Measurements from ENCODE around the gene CASK. TPM values are rescaled to one million over a fixed set of nuclear protein-coding genes. Genes with fewer than 3 reads are reported as not detected.

CASK gene
- total RNA-seq, 1 donor from 2014 or later = 13.4 TPM

GRCh38 chrX:41935832-41936231, 12.5 kb upstream of the CASK start:
- no peak for TF ChIP-seq CTCF (IDR thresholded peaks at IDR 0.05; ENCODE audit: borderline replicate concordance)
- Histone ChIP-seq H3K4me1 (no peaks in the 10 kb centered on the region), H3K27me3 (ENCODE audit: low read depth) (no peaks in the 10 kb centered on the region), H3K36me3 (no peaks in the 10 kb centered on the region), H3K4me3 (no peak overlapping the region), H3K9me3 (replicated peaks) (no peaks in the 10 kb centered on the region), H3K27ac (replicated peaks) (no peak overlapping the region)
- intact Hi-C loops (cut with micrococcal nuclease) = no loop called here
- DNase-seq = no peak

GRCh38 chrX:41933546-41933945, 10.2 kb upstream of the CASK start:
- Histone ChIP-seq H3K27ac (replicated peaks) (no peak overlapping the region), H3K9me3 (replicated peaks) (no peaks in the 10 kb centered on the region), H3K4me1 (no peaks in the 10 kb centered on the region), H3K27me3 (ENCODE audit: low read depth) (no peaks in the 10 kb centered on the region), H3K4me3 (no peak overlapping the region), H3K36me3 (no peaks in the 10 kb centered on the region)
- TF ChIP-seq CTCF (IDR thresholded peaks at IDR 0.05; ENCODE audit: borderline replicate concordance) = no peak
- DNase-seq = no peak
- intact Hi-C loops (cut with micrococcal nuclease) = no loop called here

GRCh38 chrX:41932885-41933284, 9.5 kb upstream of the CASK start:
- no peak for TF ChIP-seq CTCF (IDR thresholded peaks at IDR 0.05; ENCODE audit: borderline replicate concordance)
- Histone ChIP-seq H3K36me3 (no peaks in the 10 kb centered on the region), H3K27ac (replicated peaks) (no peak overlapping the region), H3K4me1 (no peaks in the 10 kb centered on the region), H3K4me3 (no peak overlapping the region), H3K9me3 (replicated peaks) (no peaks in the 10 kb centered on the region), H3K27me3 (ENCODE audit: low read depth) (no peaks in the 10 kb centered on the region)
- no peak for DNase-seq
- intact Hi-C loops (cut with micrococcal nuclease) = no loop called here

GRCh38 chrX:41931591-41931990, 8.2 kb upstream of the CASK start:
- H3K27me3 ChIP-seq (ENCODE audit: low read depth) = no peaks in the 10 kb centered on the region
- no peaks in the 10 kb centered on the region for H3K36me3 ChIP-seq
- H3K27ac ChIP-seq (replicated peaks) = no peak overlapping the region
- no peak for TF ChIP-seq CTCF (IDR thresholded peaks at IDR 0.05; ENCODE audit: borderline replicate concordance)
- H3K9me3 ChIP-seq (replicated peaks) = no peaks in the 10 kb centered on the region
- intact Hi-C loops (cut with micrococcal nuclease) = no loop called here
- no peak overlapping the region for H3K4me3 ChIP-seq
- no peaks in the 10 kb centered on the region for H3K4me1 ChIP-seq
- DNase-seq = no peak

- Histone ChIP-seq H3K4me3 (peak overlapping the region; percentile 76), H3K4me1 (peaks cover 5% of the 10 kb centered on the region), H3K9me3 (replicated peaks) (no peaks in the 10 kb centered on the region), H3K36me3 (no peaks in the 10 kb centered on the region), H3K27me3 (ENCODE audit: low read depth) (no peaks in the 10 kb centered on the region), H3K27ac (replicated peaks) (peak overlapping the region; percentile 92)
- no peak for TF ChIP-seq CTCF (IDR thresholded peaks at IDR 0.05; ENCODE audit: borderline replicate concordance)
- DNase-seq = no peak
- intact Hi-C loops (cut with micrococcal nuclease) = no loop called here
Measured at GRCh38 chrX:41923978-41924683, 777 bp upstream of the CASK start.

All from left ventricle myocardium inferior (tissue), 1 donor.